Activated naive CD4-positive, alpha-beta T cell treated with anti-CD3 and anti-CD28 coated beads, Interleukin-2, amount 50 U/mL, for 16 hours (primary cell): Measurements from ENCODE around the gene TPK1.
A peak's percentile ranks its signal among the peaks of the same experiment; 100 is the strongest.
"Not testable (repeated sequence)": the region's sequence is repeated elsewhere in the genome, so short reads cannot be mapped to it uniquely, and the experiment has no call there.

ENCODE experiments used
- DNase-seq: peaks from one replicate; pipeline ENCODE4 v3.0.0-alpha.2; 2020

TPK1 gene

DNA sequence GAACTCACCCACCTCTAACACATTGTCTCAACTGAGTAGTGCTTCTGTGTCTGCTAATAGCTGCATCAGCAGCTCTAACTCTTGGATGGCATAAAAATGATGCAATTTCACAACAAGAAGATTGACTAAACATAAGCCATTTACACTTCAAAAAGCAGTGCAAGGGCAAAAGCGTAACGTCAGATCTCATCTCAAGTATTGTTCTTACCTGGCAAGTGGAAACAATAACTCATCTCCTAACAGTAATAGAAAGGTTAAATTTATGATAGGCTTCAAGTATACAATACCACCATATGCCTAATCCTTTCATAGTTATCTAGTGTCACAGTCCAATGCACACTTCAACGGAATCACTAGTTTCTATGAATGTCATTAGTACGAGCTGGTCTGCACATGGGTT, 14.8 kb downstream of the TPK1 start:
- no peak for DNase-seq

DNA sequence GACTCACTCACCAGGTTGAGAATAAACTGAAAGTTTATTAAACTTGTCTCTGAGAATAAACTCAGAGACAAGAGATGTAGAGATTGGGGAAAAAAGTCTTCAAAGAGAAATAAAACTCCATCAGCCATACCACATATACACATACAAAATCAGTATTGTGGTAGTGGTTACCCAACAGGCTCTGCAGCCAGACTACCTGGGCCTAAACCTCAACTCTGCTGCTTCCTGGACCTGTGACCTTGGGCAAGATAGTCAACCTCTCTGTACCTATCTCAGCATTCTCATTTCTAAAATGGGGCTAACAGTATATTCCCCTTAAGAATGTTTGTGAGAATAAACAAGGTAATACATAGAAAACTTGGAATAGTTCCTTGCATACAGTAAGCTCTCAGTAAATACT, 15.3 kb downstream of the TPK1 start:
- DNase-seq, result no peak

DNA sequence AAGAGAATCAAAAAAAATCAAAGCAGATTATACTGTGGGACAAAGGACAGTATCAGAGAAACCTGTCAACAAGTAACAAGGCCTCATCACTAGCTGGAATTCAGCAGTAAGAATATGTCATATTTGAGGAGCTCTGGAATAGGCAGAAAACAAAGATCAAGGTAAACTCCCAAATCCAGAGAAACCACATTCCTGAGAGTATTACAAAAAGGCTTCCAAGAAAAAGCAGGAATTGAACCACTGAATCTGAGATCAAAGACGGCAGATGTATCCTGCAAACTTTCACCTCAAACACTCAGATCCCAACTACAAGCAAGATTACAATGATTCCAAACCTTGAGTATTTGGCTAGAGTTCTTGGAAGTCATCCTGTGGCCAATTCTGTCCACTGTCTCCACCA, 16.3 kb downstream of the TPK1 start:
- DNase-seq, result no peak

DNA sequence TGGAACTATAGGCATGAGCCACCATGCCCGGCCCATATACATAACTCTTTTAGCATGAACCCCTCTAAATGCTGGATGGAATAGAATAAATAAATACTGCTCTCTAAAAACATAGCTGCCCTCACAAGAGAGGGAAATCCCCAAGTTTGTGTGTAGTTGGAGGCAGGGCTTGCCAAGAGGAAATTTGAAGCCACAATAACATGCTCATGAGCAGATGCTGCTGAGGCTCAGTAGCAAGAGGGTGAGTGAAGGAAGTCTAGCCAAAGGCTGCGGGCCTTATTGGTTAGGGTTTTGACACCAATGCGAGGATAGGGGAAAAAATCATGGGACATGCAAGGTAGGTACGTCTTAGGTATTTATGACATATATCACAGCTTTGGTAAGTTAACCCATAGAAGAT, 17.3 kb downstream of the TPK1 start:
- DNase-seq, result peak; percentile 24

DNA sequence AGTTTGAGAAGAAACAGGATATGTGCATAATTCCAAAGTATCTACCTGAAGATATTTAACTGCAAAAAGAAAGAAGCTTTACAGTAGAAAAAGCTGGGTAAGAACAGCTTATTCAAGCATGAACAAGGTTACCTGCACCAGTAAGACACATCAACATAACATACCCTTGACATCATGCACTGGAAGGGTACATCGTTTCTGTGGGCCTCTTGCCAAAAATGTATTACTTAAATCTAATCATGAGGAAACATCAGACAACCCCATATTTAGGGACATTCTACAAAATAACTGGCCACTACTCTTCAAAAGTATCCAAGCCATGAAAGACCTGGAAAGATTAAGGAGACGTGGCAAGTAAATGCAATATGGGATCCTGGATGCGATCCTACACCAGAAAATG, 18.9 kb downstream of the TPK1 start:
- DNase-seq, result no peak

DNA sequence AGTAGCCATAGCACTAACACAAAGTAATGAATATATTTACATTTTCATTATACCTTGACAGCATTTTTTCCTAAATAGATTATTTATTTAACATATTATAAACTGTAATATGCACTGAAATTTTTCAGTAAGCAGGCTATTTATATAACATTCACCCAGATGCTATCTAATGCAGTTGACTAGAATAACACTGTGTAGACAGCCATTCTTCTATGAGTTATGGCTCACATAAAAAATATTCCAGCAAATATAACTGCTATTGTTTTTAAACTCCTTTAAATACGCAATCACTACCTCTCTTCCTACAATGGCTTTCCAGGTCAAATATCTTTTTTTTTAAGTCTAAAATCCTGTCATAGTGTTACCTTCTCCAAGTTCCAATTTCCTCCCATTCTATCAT, 21.6 kb downstream of the TPK1 start:
- no peak for DNase-seq

DNA sequence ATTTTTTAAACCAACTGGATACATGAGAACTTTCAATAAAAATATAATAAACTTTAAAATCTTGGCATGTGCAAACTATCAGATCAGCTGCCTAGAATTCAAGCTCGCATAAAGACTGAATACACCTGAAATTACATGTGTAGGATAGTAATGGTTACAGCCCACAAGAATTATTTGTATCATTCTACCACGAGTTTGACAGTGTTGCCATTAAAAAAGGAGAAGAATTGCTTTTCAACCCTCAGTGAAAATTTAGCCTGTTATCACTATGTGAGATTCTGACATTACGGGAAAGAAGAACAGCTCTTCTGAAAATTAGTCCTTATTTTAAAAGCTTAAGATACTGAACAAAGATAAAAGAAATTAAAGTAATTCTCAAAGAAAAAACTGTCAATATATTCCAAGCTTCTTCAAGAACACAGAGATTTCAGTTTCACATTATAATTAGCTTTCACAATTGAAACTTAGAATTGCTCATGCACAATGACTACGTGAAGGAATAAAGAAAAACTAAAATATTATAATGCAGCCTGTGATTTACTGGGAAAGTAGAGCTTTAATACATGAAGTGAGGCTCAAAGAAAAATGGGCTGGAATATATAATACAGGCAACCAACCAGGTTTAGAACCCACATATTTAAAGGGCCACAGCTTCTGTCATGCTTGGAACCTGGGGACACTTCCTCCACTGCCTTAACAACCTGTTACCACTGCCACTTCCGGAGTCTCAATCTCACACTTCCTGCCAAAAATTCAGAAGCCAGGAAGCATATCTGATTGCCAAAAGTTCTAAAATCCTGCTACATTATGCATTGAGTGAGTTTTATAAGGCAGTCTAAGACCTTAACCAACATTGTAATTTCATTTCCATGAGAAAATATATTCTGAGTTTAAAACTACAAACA, 23.2 kb downstream of the TPK1 start:
- DNase-seq, result peak; percentile 23

DNA sequence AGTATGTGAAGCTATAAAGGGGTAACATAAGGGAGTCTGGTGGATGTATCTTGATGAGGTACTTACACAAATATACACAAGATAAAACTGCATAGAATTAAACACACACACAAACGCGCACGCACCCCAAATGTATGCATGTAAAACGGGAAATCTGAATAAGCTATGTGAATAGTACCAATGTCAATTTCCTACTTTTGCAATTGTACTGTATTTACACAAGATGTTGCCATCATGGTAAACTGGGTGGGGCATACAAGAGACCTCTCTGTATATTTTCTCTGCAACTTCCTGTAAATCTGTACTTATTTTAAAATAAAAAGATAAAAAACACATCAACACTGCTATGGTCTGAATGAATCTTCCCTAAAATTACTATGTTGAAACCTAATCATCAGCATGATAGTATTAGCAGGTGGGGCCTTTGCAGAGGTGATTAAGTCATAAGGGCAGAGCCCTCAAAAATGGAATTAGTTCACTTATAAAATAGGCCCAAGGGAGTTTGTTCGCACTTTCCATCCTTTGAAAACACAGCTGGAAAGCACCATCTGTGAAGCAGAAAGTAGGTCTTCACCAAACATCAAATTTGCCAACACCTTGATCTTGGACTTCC, 30.1 kb downstream of the TPK1 start:
- no peak for DNase-seq

DNA sequence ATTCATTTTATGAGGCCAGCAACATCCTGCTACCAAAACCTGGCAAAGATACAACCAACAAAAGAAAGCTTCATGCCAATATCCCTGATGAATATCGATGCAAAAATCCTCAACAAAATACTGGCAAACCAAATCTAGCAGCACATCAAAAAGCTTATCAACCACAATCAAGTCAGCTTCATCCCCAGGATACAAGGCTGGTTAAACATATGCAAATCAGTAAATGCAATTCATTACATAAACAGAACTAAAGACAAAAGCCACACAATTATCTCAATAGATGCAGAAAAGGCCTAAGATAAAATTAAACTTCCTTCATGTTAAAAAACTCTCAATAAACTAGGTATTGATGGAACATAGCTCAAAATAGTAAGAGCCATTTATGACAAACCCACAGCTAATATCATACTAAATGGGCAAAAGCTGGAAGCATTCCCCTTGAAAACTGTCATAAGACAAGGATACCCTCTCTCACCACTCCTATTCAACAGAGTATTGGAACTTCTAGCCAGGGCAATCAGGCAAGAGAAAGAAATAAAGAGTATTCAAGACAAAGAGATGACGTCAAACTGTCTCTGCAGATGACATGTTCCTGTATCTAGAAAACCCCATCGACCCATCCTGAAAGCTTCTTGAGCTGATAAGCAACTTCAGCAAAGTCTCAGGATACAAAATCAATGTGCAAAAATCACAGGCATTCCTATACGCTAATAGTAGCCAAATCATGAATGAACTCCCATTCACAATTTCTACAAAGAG, 35.0 kb downstream of the TPK1 start:
- not testable (repeated sequence) for DNase-seq

DNA sequence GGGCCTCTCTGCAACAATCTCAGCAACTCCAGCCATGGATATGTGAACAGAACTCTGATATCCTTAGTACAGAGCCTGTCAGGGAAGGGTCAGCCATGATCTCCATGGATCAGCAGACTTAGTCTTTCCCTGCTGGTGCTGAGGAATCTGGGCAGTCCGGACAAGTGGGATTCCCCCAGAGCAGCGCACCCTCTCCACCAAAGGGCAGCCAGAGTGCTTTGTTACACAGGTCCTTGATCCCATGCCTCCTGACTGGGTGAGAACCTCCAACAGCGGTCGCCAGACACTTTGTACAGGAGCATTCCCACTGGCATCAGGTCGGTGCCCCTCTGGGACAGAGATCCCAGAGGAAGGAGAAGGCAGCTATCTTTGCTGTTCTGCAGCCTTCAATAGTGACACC, 38.9 kb downstream of the TPK1 start:
- no peak for DNase-seq

DNA sequence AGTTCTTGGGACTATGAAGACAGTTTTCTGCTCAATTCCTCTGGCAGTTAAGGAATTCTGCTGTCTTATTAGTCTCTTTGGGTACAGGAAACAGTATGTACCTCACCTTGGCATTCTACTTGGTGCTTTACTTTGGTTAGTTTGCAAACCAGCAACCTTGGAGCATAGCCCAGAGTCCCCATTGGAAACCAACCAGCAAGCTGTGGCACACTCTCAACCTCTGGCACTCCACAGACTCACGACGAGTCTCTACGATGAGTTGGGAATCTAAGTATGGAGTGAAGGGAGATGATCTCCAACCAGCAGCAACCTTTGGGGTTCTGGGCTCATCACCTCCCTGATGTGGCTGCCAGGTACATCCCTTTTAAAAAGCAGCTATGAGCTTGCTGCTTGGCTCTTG, 43.8 kb downstream of the TPK1 start:
- no peak for DNase-seq

DNA sequence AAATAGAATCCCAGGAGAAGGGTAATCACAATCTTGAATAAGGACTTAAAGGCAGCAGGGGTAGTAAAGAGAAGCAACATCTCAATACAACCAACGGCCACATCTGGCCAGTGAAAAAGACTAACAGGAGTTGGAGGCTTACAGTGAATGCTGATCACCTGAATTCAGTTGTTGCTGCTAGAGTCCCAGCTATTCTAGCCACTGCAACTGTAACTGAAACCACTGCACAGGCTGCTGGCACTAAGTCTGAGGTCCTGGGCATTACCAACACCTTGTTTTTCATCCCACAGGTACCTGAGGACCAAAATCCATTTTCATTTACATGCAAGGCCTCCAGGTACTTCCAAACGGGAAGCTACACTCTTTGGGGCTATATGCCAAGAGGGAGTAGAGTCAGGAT, 44.4 kb downstream of the TPK1 start:
- no peak for DNase-seq

DNA sequence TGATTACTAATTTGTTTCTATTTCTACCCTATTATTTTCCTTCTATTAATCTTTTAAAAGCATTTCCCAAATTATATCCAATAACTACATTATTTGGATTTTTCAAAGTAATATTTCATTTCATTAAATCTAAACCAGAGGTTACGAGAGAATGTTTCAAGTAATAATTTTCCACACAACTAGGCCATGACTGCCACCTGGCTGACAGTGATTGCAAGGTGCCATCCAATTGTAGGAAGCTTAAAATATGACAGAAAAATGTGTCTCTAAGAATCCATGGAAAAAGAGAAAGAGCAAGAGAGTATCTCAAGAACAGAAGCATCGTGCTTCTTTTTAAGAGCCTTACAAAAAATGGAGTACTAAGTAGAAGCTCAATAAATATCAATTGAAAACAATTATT, 48.7 kb downstream of the TPK1 start:
- no peak for DNase-seq

DNA sequence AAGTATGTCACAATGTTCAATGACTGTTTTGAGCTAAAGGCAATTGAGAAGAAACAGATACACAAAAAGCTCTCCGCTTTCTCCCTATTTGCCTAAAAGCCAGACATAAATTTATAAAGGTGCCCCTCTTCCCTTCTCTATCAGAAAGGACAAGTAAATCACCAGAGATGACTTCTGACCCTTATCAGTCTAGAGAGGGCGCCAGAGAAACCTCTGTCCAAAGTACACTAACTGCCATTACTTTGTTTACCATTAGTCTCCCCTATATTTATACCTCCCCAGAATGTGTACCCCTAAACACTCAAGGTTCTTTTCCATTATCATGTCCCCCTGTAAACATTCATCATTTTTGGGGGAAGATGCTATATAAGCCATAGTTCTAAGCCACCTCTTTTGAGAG, 49.3 kb downstream of the TPK1 start:
- DNase-seq, result no peak

DNA sequence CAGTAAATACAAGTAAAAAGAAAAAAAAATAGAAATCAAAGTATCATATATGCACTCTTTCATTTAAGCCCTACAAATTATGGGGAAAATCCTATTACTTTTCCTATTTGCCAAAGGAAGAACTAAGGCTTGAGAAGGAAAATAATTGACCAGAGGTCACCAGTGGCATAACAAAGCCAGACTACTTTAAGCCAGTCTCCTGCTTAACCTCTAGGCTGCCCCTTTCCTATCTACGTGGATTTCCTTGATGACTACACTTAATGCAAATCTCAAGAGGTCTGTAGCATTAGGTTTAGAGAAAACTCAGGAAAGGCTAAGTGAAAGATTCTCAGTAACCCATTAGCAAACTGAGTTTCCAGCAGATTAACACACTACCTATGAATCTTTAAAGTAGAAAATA, 49.8 kb downstream of the TPK1 start:
- no peak for DNase-seq

DNA sequence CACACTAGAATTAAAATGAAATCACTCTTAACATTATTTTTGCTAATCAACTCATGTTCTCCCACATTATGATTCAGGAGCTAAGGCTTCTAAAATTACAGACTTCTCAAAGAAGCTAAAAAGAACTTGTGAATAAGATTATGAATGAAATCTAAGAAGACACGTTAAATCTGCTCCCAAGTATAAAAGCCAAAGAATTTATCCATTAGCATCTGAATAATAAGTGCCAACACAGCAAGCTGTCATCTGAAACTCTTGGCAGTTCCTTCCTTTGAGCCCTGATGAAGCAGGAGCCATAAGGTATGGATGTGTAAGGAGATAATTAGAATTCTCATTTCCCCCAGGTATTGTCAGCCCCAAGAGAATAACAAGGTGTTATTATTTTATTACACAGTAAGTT, 50.3 kb downstream of the TPK1 start:
- no peak for DNase-seq

DNA sequence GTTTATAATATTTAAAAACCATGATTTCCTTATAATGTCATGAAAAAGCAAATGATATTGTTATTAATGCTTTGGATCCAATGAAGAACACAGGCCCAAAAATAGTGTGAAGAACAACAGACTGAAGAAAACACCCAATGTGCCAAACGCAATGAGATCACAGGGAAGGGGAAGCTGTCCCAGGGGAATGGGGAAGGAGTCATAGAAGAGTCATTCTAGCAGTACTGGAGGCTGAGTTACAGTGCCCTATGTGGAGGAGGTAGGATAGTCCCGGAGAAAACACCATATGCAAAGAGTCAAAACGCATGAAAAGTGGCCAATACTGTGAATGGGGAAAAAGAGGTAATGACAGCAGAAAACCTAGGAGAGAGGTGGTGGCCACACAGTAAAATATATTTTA, 50.9 kb downstream of the TPK1 start:
- DNase-seq, result no peak

DNA sequence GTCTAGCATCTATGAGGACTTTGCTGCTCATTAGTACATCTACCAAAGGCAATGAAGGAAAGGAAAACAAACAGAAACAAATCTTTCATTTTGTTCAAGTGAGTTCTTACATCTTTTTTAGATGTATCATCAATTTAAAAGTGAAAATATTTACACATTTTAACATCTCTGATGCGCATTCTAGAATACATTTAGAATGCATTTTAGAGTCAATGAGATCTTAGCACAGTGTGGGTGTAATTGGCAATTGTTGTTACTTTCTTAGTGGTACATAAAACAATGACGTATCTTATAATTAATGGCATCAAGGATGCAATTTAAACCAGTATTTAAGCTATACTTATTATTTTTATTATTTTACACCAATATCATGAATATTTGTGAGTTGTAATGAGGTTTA, 51.4 kb downstream of the TPK1 start:
- no peak for DNase-seq

DNA sequence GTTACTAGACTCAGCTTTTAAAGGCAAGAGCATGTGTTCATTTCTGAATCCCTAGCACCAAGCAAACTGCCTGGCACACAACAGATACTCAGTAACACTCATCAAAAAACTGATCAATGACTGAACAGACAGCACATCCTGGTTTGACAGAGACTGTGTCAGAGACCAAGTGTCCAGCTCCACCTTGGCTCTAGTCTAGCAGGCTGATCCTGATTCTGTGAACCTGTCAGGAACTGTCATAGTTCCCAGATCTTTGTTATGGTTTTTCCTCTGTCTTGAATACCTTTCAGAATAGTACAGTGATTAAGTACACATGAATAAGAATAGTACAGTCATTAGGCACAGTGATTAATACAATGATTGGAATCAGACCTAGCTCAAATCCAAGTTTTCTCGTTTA, 53.0 kb downstream of the TPK1 start:
- DNase-seq, result no peak

DNA sequence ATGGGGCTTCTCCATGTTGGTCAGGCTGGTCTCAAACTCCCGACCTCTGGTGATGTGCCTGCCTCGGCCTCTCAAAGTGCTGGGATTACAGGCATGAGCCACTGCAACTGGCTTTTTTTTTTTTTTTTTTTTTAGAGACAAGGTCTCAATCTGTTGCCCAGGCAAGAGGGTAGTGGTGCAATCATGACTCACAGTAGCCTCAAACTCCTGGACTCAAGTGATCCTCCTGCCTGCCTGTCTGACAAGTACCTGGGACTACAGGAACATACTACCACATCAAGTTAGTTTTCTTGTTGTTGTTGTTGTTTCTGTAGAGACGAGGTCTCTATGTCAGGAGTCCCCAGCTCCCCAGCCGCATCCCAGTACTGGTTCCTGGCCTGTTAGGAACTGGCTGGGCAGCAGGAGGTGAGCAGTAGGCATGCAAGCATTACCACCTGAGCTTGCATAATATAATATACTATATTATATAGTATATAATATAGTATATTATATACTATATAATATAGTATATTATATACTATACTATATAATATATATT, 55.7 kb downstream of the TPK1 start:
- no peak for DNase-seq

DNA sequence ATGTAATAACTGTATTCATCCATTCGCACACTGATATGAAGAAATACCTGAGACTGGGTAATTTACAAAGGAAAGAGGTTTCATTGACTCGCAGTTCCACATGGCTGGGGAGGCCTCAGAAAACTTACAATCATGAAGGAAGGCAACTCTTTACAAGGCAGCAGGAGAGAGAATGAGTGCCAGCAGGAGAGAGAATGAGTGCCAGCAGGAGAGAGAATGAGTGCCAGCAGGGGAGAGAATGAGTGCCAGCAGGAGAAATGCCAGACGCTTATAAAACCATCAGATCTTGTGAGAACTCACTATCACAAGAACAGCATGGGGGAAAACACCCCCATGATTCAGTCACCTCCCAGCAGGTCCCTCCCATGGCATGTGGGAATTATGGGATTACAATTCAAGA, 58.0 kb downstream of the TPK1 start:
- not testable (repeated sequence) for DNase-seq

DNA sequence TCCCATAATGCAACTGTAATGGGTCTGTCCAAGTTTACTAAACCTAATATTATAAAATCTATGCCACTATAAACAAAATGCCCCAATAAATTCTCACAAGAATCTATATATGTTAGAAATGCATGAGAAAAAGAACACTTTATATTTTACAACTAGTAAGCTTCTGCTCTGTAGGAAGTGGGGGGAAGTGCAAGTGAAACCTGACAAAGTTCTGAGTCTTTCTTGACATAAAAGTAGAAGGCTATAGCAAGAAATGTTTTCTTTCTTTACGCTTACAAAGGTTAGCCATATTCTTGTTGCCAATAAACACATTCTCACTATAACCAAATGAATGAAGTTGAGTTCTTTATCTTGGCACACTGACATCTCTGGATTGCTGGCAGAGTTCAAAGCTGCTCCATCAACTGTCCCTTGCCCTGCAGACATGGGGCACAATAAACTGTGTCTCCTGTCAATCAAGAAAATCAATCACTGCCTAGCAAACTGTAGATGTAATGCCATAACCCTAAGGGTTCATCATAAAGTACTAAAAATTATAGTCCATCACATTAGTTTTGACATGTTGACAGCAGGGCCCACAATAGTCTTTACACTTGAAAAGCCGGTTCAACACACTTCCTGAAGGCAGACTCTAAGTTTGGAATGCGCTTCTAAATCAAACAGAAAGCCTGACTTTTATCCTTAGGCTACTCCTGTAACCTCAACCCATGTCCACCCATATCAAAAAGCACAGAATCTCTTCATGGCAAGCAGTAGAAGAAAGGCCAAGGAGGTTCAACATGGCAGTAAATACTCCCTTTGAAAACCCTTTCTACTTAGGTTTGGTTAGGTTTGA, 58.6 kb downstream of the TPK1 start:
- DNase-seq, result no peak

DNA sequence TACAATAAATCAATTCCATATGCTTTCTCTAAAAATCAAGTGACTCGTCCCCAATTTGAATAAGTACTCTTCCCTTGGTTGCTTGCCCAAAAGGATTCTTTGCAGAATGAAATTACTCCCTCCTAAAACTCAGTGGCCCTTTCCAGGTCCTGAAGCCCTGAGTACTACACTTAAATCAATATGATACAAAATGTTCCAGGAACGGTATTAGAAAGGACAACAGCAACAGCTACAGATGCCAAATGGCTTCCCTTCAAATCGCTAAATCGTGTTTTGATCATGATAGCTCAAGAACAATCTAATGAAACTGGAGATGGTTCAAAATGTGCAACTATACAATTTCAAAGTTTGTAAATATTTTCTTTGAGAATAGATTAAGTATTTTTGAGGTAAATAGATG, 59.4 kb downstream of the TPK1 start:
- no peak for DNase-seq
